GM23248 (cell line): Measurements from ENCODE around the gene B4GALNT1. TPM values are rescaled to one million over a fixed set of nuclear protein-coding genes. Genes with fewer than 3 reads are reported as not detected.

ENCODE experiments used
- DNase-seq: peaks from one replicate; pipeline ENCODE4 v3.0.0-alpha.2; 2015
- H2AFZ ChIP-seq: fragments of 200-600 bp; sonication (generic); 2 replicates; pipeline ENCODE4 v1.6.1; 2016; ENCODE audit warnings: antibody characterized with exemption
- H3F3A ChIP-seq: fragments of 200-600 bp; sonication (generic); 2 replicates; pipeline ENCODE4 v1.6.1; 2016; ENCODE audit warnings: mild to moderate bottlenecking, antibody characterized with exemption, mixed run types; ENCODE audit not compliant: insufficient read depth
- H3K27ac ChIP-seq: fragments of 200-600 bp; sonication (generic); 2 replicates; pipeline ENCODE4 v1.5.1; 2016; ENCODE audit warnings: mild to moderate bottlenecking
- H3K27me3 ChIP-seq: fragments of 200-600 bp; sonication (generic); replicated peaks from 2 replicates; pipeline ENCODE4 v1.6.1; 2016; ENCODE audit warnings: mild to moderate bottlenecking; ENCODE audit not compliant: insufficient read depth
- H3K36me3 ChIP-seq: fragments of 200-600 bp; sonication (generic); 2 replicates; pipeline ENCODE4 v1.6.1; 2016; ENCODE audit warnings: low read depth, mild to moderate bottlenecking
- H3K4me1 ChIP-seq: fragments of 200-600 bp; sonication (generic); 2 replicates; pipeline ENCODE4 v1.6.1; 2016; ENCODE audit warnings: mild to moderate bottlenecking; ENCODE audit not compliant: insufficient read depth
- H3K4me2 ChIP-seq: fragments of 200-600 bp; sonication (generic); one replicate; pipeline ENCODE4 v1.6.1; 2016; ENCODE audit warnings: mild to moderate bottlenecking; ENCODE audit not compliant: unreplicated experiment
- H3K4me3 ChIP-seq: fragments of 200-600 bp; sonication (generic); 2 replicates; pipeline ENCODE4 v1.5.1; 2016; ENCODE audit warnings: mild to moderate bottlenecking
- H3K79me2 ChIP-seq: fragments of 200-600 bp; sonication (generic); 2 replicates; pipeline ENCODE4 v1.6.1; 2016; ENCODE audit warnings: mild to moderate bottlenecking; ENCODE audit not compliant: insufficient read depth
- H3K9ac ChIP-seq: fragments of 200-600 bp; sonication (generic); 2 replicates; pipeline ENCODE4 v1.6.1; 2016; ENCODE audit warnings: mild to moderate bottlenecking
- H3K9me2 ChIP-seq: fragments of 200-600 bp; sonication (generic); 2 replicates; pipeline ENCODE4 v1.6.1; 2016; ENCODE audit warnings: mixed run types, mild to moderate bottlenecking, moderate library complexity; ENCODE audit not compliant: insufficient read depth
- H3K9me3 ChIP-seq: fragments of 200-600 bp; sonication (generic); one replicate; pipeline ENCODE4 v1.6.1; 2017; ENCODE audit warnings: low read depth
- H4K20me1 ChIP-seq: fragments of 200-600 bp; sonication (generic); 2 replicates; pipeline ENCODE4 v1.6.0; 2016; ENCODE audit not compliant: insufficient read depth
- EZH2 ChIP-seq: fragments of 200-600 bp; sonication (generic); IDR thresholded peaks from 2 replicates; pipeline ENCODE4 v1.6.1; 2018; ENCODE audit warnings: antibody characterized with exemption, mild to moderate bottlenecking; ENCODE audit not compliant: insufficient read depth, poor library complexity, severe bottlenecking
- EZH2phosphoT487 ChIP-seq: fragments of 200-600 bp; sonication (generic); IDR thresholded peaks from 2 replicates; pipeline ENCODE4 v1.6.1; 2018; ENCODE audit warnings: antibody characterized with exemption, moderate library complexity, mild to moderate bottlenecking, low read depth; ENCODE audit not compliant: insufficient read depth
- WGBS, 2 experiments: methylation state at CpG; one replicate each; pipeline ENCODE4 v1.1.6; 2015 to 2017; ENCODE audit warnings: low lambda C conversion rate in 2 of 2, low coverage in 1 of 2; ENCODE audit errors: missing lambda C conversion rate in 2 of 2; 5-methylcytosine and 5-hydroxymethylcytosine counted together
- in situ Hi-C: fragments of 300-500 bp; cut with MboI; formaldehyde crosslinking; loops from 2 replicates; pipeline ENCODE4 v1.15.0; 2020
- polyA plus RNA-seq: library from polyadenylated mRNA; unstranded; fragments of >200 nt; fragmentation: Nextera tagmentation; extraction: Ambion mirVana; gene quantifications from 2 replicates; pipeline ENCODE4 v1.2.1, GENCODE V29; 2016
- total RNA-seq: library from RNA; depleted of rRNA; stranded (reverse); fragments of >200 nt; shearing (Covaris generic); gene quantifications from 2 replicates; pipeline ENCODE4 v1.2.3, GENCODE V29; 2014

The B4GALNT1 gene
- total and polyA plus RNA-seq, 2 experiments from 2014 or later: 5.4 to 8.6 TPM

- H3K4me3 ChIP-seq: no peak overlapping the region
- H3K9me2 ChIP-seq: no peaks in the 10 kb centered on the region
- H3K79me2 ChIP-seq: no peaks in the 10 kb centered on the region
- H3K9me3 ChIP-seq: no peaks in the 10 kb centered on the region
- no peak for DNase-seq
- H4K20me1 ChIP-seq: no peaks in the 10 kb centered on the region
- WGBS, 2 experiments: 75 to 83% methylated on average over 2 of the region's 2 CpGs
- no peaks in the 10 kb centered on the region for H3F3A ChIP-seq
- in situ Hi-C loops: no loop called here
- H3K4me2 ChIP-seq: no peak overlapping the region
- TF ChIP-seq EZH2: no peak
- no peak for TF ChIP-seq EZH2phosphoT487
- no peak overlapping the region for H2AFZ ChIP-seq
- H3K4me1 ChIP-seq: no peaks in the 10 kb centered on the region
- H3K36me3 ChIP-seq: no peaks in the 10 kb centered on the region
- H3K27ac ChIP-seq: no peak overlapping the region
- no peak overlapping the region for H3K9ac ChIP-seq
- peaks cover 6% of the 10 kb centered on the region; the same call in 1 of the 2 replicates for H3K27me3 ChIP-seq
Measured at GRCh38 chr12:57585156-57585555, 47.8 kb downstream of the B4GALNT1 start.

DNA sequence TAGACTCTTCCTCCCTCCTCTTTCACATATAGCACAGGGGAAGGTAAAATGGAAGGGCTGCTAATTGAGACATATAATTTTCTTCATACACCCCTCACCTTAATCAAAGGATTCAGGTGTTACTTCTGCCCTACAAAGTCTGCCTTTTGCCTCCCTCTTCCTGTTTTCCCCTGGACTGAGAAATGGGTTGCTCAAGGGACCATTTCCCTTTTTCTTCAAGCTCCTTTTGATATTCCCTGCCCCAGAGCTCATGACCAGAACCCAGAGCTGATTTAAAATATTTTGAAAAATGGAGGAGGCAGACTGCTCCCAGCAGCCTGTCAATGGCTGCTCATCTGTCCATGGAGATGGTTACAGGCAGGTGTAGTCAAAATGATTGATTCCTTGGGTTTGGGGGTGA, 48.3 kb downstream of the B4GALNT1 start:
- no peak for DNase-seq
- in situ Hi-C loops: no loop called here
- Histone ChIP-seq H3K79me2 (no peaks in the 10 kb centered on the region), H3K4me3 (no peak overlapping the region), H3K4me1 (no peaks in the 10 kb centered on the region), H3K9me3 (no peaks in the 10 kb centered on the region), H3K27ac (no peak overlapping the region), H3F3A (no peaks in the 10 kb centered on the region), H2AFZ (no peak overlapping the region), H3K27me3 (peaks cover 6% of the 10 kb centered on the region; the same call in 1 of the 2 replicates), H3K4me2 (no peak overlapping the region), H3K9ac (no peak overlapping the region), H3K36me3 (no peaks in the 10 kb centered on the region), H3K9me2 (no peaks in the 10 kb centered on the region), H4K20me1 (no peaks in the 10 kb centered on the region)
- no peak for TF ChIP-seq EZH2phosphoT487
- TF ChIP-seq EZH2: no peak

GRCh38 chr12:57584050-57584449, 49.0 kb downstream of the B4GALNT1 start:
- no peaks in the 10 kb centered on the region for H3K36me3 ChIP-seq
- no peaks in the 10 kb centered on the region for H3F3A ChIP-seq
- DNase-seq: no peak
- H4K20me1 ChIP-seq: no peaks in the 10 kb centered on the region
- in situ Hi-C loops: no loop called here
- WGBS, 2 experiments: 98 to 100% methylated on average over 2 of the region's 2 CpGs
- H3K9me3 ChIP-seq: no peaks in the 10 kb centered on the region
- no peak overlapping the region for H2AFZ ChIP-seq
- peaks cover 6% of the 10 kb centered on the region; the same call in 1 of the 2 replicates for H3K27me3 ChIP-seq
- H3K4me1 ChIP-seq: no peaks in the 10 kb centered on the region
- no peak overlapping the region for H3K4me2 ChIP-seq
- no peak overlapping the region for H3K4me3 ChIP-seq
- no peaks in the 10 kb centered on the region for H3K79me2 ChIP-seq
- H3K27ac ChIP-seq: no peak overlapping the region
- no peak for TF ChIP-seq EZH2
- TF ChIP-seq EZH2phosphoT487: no peak
- no peak overlapping the region for H3K9ac ChIP-seq
- H3K9me2 ChIP-seq: no peaks in the 10 kb centered on the region

DNA sequence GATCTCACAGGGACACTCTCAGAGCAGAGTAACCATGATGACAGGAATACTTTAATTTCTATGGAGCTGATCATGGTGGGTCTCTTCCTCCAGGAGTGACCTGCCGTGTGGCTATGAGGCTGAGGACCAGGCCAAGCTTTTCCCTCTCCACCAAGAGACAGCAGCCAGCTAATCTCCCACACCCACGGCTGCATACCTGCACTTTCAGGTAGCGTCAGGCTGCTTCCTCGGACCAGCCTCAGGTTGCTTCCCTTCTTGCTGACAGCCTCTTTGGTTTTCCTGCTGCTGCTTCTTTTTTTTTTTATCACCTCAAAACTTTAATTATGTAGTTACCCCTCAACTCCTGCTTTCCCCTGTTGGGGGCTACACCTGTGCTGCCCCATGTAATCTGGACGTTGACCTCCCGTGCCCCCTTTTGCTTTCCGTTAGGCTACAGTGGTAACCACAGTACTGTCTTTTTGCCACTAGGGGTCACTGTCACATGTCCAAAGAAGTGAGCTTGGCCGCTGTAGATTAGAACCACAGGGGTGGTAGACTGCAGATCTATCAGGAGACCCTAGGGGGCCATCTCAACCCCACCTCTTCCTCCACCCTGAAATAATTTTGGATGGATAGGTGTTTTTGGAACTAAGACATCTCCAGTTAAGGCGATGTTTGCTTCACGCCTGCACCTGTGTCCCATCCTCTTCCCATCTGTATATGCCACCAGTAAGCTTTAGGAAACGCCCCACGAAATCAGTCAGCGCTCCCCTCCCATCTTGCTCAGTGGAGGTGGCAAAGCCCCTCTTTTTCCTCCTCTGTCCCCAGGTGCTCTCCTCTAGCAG, 49.8 kb downstream of the B4GALNT1 start:
- Histone ChIP-seq H3K27me3 (peaks cover 5% of the 10 kb centered on the region; the same call in 1 of the 2 replicates), H3K9ac (no peak overlapping the region), H3K4me1 (no peaks in the 10 kb centered on the region), H3K4me3 (no peak overlapping the region), H2AFZ (no peak overlapping the region), H3K79me2 (no peaks in the 10 kb centered on the region), H3F3A (no peaks in the 10 kb centered on the region), H4K20me1 (no peaks in the 10 kb centered on the region), H3K4me2 (no peak overlapping the region), H3K36me3 (no peaks in the 10 kb centered on the region), H3K27ac (no peak overlapping the region), H3K9me2 (no peaks in the 10 kb centered on the region), H3K9me3 (no peaks in the 10 kb centered on the region)
- WGBS, 2 experiments: 51 to 52% methylated on average over 13 of the region's 13 CpGs
- TF ChIP-seq EZH2 (no peak), EZH2phosphoT487 (no peak)
- in situ Hi-C loops: no loop called here
- peak; percentile 86 for DNase-seq
